ENCODE measurements around the gene TP53INP2.

Gene TP53INP2

GRCh38 chr20:34736106-34736735 lies 32.1 kb downstream of the TP53INP2 start:
- no peak for DNase-seq (ENCODE audit: low read depth)
- no peak overlapping the region for H3K4me3 ChIP-seq (ENCODE audit: low read length)
- TF ChIP-seq CTCF (conservative IDR thresholded peaks at IDR 0.05; ENCODE audit: low read depth, low read length) = no peak

- no peak for TF ChIP-seq CTCF (conservative IDR thresholded peaks at IDR 0.05; ENCODE audit: low read depth, low read length)
- DNase-seq (ENCODE audit: low read depth) = no peak
- no peak overlapping the region for H3K4me3 ChIP-seq (ENCODE audit: low read length)
Measured at GRCh38 chr20:34743039-34743438, 38.9 kb downstream of the TP53INP2 start.

GRCh38 chr20:34744340-34744739 lies 40.2 kb downstream of the TP53INP2 start:
- no peak for TF ChIP-seq CTCF (conservative IDR thresholded peaks at IDR 0.05; ENCODE audit: low read depth, low read length)
- DNase-seq (ENCODE audit: low read depth) = no peak
- H3K4me3 ChIP-seq (ENCODE audit: low read length) = no peak overlapping the region

- no peak for DNase-seq (ENCODE audit: low read depth)
- H3K4me3 ChIP-seq (ENCODE audit: low read length) = no peak overlapping the region
- no peak for TF ChIP-seq CTCF (conservative IDR thresholded peaks at IDR 0.05; ENCODE audit: low read depth, low read length)
Measured at GRCh38 chr20:34744847-34745246, 40.7 kb downstream of the TP53INP2 start.

- no peak for DNase-seq (ENCODE audit: low read depth)
- TF ChIP-seq CTCF (conservative IDR thresholded peaks at IDR 0.05; ENCODE audit: low read depth, low read length) = no peak
- no peak overlapping the region for H3K4me3 ChIP-seq (ENCODE audit: low read length)
Measured at GRCh38 chr20:34746674-34747073, 42.5 kb downstream of the TP53INP2 start.

GRCh38 chr20:34747479-34747878 lies 43.3 kb downstream of the TP53INP2 start:
- H3K4me3 ChIP-seq (ENCODE audit: low read length) = no peak overlapping the region
- no peak for TF ChIP-seq CTCF (conservative IDR thresholded peaks at IDR 0.05; ENCODE audit: low read depth, low read length)
- no peak for DNase-seq (ENCODE audit: low read depth)

GRCh38 chr20:34748709-34749108 lies 44.6 kb downstream of the TP53INP2 start:
- DNase-seq (ENCODE audit: low read depth) = no peak
- TF ChIP-seq CTCF (conservative IDR thresholded peaks at IDR 0.05; ENCODE audit: low read depth, low read length) = no peak
- H3K4me3 ChIP-seq (ENCODE audit: low read length) = no peak overlapping the region
